DMS79 treated with DMSO at 0.1 percent for 48 hours (cell line): ENCODE results near the gene ZNF479.
"Not testable (repeated sequence)": the region's sequence is repeated elsewhere in the genome, so short reads cannot be mapped to it uniquely, and the experiment has no call there.

ENCODE experiments used
- DNase-seq: peaks from one replicate; lab custom pipeline; 2025; lab: John Stamatoyannopoulos, UW

Gene ZNF479

GRCh38 chr7:57132336-57132735 lies at the start of gene ZNF479:
TSS of gene ZNF479 (minus strand) at chr7:57132436. CDS start at chr7:57132324, 112 bp downstream.
- not testable (repeated sequence) for DNase-seq

GRCh38 chr7:57182031-57182430 lies 49.8 kb upstream of the ZNF479 start:
- no peak for DNase-seq

GRCh38 chr7:57181281-57181680 lies 49.0 kb upstream of the ZNF479 start:
- no peak for DNase-seq

- no peak for DNase-seq
These were observed 47.7 kb upstream of the ZNF479 start for GRCh38 chr7:57179776-57180415.

GRCh38 chr7:57178768-57179139 lies 46.5 kb upstream of the ZNF479 start:
- DNase-seq, result no peak

GRCh38 chr7:57177856-57178767 lies 45.9 kb upstream of the ZNF479 start:
- DNase-seq, result no peak

GRCh38 chr7:57176928-57177635 lies 44.8 kb upstream of the ZNF479 start:
- DNase-seq, result no peak

GRCh38 chr7:57165285-57165899 lies 33.2 kb upstream of the ZNF479 start:
- no peak for DNase-seq

- DNase-seq, result not testable (repeated sequence)
These were observed 12.0 kb downstream of the ZNF479 start for GRCh38 chr7:57120123-57120784.
